LoVo (cell line): ENCODE results near the gene SDCCAG8.
"Not testable (repeated sequence)": the region's sequence is repeated elsewhere in the genome, so short reads cannot be mapped to it uniquely, and the experiment has no call there.

Source experiments
- DNase-seq: peaks from one replicate; pipeline ENCODE4 v3.0.0-alpha.2; 2016; ENCODE audit warnings: low spot score

SDCCAG8 gene

DNA sequence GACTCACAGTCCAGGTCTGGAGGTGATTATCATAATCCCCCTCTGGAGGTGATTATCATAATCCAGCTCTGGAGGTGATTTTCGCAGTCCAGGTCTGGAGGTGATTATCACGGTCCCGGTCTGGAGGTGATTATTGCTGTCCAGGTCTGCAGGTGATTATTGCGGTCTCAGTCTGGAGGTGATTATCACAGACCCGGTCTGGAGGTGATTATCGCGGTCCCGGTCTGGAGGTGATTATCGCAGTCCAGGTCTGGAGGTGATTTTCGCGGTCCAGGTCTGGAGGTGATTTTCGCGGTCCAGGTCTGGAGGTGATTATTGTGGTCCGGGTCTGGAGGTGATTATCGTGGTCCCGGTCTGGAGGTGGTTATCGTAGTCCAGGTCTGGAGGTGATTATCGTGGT lies 76.6 kb downstream of the SDCCAG8 start:
- no peak for DNase-seq

DNA sequence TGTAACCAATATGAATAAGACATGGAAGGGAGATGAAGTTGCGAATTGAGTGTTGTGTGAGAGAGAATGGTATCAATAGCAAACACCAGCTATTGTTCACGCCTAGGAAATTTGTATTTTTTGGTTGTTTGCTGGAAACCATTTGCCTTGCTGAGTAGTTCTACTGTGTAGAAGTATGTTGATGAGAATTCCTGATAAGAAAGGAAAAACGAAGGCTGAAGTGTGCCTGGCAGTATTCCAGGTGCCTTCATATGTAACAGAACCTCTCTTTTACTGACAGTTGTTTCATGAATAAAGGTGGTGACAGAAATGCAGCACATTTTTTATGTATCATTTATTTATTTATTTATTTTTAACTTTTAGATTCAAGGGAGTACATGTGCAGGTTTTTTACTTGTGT lies 79.5 kb downstream of the SDCCAG8 start:
- DNase-seq: no peak

DNA sequence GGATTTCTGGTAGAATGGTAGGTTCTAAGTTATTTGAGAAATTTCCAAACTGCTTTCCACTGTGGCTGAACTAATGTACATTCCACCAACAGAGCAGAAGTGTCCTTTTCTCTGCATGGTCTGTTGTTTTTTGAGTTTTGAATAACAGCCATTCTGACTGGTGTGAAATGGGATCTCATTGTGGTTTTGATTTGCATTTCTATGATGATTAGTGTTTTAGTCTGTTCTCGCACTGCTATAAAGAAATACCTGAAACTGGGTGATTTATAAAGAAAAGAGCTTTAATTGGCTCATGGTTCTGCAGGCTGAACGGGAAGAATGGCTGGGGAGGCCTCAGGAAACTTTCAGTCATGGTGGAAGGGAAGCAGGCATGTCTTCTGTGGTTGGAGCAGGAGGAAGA lies 80.3 kb downstream of the SDCCAG8 start:
- DNase-seq: no peak

DNA sequence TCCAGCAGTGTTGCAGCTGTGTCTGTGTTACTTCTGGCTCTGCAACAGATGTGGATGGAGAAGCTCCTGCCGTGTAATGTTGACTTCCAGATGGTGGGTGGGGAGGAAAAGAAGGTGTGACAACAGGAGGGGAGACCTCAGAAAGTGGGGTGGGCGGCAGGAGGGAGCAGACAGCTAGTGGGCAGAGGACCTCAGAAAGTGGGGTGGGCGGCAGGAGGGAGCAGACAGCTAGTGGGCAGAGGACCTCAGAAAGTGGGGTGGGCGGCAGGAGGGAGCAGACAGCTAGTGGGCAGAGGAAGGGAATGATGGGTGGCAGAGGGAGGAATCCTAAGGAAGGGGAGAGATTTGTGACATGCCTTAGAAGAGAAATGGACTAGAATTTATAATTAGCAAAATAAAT lies 83.0 kb downstream of the SDCCAG8 start:
- not testable (repeated sequence) for DNase-seq

DNA sequence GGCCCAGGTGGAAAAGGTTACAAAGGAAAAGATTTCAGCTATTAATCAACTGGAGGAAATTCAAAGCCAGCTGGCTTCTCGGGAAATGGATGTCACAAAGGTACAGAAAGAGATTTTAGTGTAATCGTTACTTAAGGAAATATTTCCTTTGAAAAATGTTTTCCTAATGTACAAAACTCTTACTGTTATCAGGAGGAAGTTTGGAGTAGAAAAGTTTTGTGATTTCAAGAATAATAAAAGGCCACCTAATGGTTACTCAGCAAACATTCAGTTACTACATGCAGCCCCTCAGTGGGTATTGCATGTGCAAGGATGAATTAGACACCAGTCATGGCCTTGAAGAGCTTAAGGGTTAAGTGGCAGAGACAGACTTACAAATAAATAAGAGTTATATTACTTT lies 85.2 kb downstream of the SDCCAG8 start:
- DNase-seq: no peak

DNA sequence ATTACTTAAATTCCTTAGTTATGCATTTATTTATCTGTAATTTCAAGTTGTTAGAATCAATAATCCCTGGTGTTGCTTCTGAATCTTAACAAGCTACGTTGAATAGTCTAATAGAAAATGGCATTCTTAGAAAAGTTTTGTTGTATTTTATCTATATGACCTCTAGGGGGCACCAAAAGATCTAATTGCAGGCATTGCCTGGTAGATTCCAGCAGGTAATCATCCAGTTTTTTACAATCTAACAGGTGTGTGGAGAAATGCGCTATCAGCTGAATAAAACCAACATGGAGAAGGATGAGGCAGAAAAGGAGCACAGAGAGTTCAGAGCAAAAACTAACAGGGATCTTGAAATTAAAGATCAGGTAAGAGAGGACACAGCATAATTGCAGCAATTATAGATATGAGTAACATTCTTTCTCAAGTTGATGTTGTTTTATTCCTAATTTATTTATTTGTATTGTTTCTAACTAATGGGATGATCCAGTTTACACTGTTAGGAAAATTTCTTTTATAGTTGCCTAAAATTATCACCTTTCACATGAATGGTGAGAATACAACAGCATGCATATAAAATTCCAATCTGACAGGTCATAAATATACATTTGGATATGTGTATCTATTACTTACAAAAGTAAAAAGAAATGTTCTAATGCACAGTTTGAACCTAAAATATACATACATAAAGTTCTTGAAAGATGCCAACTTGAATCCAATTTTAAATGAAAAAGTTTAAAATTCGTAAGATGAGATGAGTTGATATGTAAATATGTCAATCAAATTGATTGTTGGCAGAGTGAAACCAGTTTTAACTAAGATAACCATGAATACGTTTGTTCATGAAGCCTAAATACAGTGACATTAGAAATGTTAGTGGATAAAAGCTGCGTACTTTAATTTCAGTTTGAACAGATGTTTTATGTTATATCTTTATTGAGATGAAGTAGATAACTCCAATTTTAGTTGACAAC lies 88.4 kb downstream of the SDCCAG8 start:
- peak; percentile 63 for DNase-seq

DNA sequence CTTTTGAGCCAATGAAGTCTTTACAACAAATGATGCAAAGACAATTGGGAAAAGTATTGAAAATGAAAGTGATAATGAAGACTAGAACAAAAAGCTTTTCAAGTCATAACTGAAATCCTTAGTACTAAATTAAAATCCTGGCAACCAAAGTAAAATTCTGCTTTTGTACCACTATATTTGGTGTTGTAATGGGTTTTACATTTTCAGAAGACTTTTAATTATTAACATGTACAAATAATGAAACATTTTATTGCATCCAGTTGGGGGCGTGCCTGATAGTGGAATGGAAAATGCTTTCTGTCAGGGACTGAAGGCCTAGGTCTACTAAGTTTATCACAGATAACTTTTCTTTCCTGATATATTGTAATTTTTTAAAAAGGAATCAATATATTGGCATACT lies 89.4 kb downstream of the SDCCAG8 start:
- no peak for DNase-seq

DNA sequence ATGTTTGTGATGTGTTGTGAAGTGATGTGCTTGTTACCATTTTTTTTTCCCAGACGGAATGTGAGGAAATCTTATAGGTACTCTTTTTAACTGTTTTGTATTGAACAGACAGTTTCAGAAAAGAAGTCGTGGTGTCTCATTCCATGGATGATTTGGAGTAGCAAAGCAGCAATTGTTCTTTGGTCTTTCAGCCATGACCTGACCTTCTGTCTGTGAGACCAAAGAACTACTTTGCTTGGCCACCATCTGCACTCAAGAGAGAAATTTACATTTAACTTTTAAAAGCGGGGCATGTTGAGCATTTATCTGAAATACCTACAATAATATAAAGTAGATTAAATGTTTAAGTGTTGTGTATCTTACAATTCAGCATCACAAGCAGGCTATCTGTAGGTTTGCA lies 90.2 kb downstream of the SDCCAG8 start:
- DNase-seq: no peak

DNA sequence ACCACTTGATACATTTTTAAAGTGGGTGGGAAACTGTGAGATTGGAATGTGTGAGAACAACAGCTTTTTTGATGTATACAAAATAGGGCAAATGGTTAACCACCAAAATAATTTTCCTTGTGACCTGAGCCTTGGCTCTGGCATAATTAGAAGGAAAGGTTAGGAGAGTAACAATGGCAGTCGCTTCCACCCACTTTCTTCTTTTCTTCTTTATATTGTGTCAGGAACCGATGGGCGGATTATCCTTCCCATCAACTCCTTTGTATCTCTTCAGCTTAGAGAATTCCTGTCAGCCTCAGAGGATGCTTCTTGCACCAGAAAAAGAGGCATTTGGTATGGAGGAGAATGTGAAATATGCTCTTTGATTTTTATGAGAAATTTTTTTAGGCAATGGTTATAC lies 90.6 kb downstream of the SDCCAG8 start:
- no peak for DNase-seq

DNA sequence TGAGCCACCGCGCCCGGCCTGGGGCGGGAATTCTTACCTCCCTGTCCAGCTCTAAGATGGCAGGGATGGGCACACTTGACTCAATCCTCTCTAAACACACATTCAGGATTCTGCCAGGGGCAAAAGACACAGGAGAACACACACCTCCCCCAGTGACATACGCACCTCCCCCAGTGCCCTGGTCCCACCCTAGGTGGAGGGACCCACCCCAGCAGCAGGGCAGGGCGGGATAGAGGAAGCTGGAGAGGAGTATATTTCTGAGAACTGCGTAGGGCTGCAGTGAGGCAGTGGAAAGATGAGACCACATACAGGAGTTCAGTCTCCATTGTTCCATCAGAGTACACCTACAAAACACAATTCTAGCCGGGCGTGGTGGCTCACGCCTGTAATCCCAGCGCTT lies 92.5 kb downstream of the SDCCAG8 start:
- DNase-seq: no peak

DNA sequence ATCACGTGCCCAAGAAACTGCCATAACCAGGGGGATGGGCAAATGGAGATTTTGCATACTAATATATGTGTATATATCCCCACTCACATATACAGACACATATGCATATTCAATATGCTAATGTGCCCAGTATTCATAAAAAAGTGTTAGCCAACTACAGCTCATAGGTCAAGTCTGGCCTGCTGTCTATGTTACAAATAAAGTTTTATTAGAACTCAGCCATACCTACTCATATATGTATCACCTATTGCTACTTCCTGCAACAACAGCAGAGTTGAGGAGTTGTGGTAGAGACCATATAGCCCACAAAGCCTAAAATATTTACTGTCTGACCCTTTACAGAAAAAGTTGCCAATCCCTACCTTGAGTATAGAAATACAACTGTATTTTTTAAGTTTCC lies 93.3 kb downstream of the SDCCAG8 start:
- no peak for DNase-seq

DNA sequence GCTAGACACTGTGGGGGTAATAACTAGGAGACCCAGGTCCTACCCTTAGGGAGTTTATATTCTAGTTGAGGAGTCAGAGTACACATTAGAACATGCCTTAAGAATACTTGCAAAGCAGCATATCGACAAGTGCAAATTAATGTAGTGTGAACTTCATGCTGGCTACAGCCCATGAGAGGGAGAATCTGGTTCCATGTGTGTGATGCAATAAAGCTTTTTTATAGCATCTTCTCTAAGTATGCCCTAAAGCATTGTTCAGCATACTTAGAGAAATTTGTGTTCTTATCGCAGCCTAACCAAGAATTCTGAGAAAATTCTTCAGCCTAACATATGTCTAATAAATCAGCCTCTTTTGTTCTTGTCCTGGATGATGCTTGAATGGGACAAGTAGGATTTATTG lies 95.5 kb downstream of the SDCCAG8 start:
- DNase-seq: no peak

DNA sequence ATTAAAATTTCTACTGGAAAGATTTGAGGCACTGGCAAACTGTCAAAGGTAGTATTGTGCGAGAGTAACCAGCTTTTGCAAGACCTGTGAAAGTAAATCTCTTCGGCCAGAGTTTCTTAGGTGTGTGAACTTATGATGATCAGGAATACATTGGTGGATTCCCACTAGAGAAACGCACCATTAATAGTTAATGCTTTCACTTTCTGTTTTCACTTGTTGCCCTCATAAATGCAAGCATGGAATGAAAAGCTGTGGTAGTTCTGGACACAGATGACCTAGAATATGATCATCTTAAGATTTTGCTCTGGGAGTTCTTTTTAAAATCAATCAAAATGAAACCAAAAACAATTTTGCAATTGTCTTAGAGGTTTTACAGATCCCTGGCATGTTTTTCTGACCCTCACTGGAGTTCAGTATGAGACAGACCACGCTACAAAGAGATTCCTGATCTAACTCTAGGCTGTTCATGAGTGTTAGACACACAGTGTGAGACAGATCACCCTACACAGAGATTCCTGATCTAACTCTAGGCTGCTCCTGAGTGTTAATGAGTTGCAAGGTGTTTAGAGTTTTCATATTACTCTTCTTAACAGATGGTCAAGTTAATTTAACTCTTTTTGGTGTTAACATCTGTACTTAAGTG lies 98.8 kb downstream of the SDCCAG8 start:
- no peak for DNase-seq

DNA sequence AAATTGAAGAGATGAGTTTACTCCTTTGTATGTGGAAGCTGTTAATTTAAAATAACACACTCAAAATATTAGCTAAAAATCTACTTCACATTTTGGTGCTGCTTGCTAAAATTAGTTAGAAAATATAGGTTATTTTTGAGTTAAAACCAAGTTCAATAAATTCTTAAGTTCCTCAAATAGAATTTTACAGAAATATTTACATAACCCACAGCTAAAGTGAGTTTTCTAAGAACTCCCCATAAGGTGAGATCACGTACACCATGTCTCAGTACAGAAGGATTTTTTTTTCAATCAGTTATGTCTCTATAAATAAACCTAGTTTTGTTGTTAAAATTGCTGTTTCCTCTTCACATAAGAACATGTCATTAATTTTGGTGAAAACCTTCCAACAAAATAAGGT lies 108.0 kb downstream of the SDCCAG8 start:
- no peak for DNase-seq

DNA sequence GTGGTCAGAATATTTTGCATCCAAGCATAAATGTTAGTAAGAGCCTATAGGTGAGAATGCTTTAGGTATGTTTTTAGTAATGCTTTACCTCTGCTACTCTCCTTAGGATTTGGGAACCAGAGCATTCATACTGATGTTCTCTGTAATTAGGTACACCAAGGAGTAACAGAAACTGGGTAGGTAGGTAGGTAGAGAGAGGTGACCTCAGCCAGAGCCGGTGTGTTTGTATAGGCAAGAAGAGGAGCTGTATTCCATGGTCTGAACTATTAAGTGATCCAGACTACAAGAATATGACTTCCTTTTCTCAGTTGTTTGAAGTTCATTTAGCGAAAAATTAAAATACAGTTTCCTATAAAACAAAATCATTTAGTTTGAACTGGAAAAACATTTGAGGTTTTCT lies 108.5 kb downstream of the SDCCAG8 start:
- no peak for DNase-seq

DNA sequence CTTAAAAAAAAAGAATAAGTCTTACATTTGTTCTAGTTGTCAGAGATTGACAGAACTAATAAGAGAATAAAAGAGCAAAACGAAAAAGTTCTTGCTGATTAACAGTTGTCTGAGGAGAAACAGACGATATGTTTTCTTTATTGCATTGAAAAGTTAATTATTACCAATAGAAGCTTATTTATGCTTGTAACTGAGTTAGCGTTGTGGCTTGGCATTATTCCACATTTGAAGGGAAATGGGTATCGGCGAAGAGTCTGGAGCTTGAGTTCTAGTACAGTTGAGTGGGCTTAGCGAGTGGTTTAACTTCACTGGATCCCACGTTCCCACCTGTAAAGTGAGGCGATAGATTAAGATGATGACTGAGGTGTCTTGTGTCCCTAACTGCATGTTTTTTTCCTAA lies 109.0 kb downstream of the SDCCAG8 start:
- DNase-seq: peak; percentile 65

DNA sequence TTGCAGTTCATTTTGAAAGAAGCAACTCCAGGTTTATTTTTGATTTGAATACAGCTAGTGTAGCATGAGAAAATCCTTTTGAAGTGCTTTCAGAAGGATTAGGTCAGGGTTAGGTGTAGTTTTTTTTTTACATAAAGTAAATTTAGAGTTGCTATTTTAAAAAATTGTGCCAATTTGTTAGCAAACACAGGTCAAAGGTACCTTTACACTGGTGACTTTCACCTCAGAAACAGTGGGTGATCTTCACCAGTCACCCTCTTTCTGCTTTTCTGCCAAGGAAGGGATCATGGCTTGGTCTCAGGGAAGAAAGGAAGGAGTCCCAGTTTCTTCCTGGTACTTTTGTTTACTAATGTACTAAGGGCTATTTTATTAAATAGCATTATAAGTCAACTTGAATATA lies 111.5 kb downstream of the SDCCAG8 start:
- DNase-seq: no peak

DNA sequence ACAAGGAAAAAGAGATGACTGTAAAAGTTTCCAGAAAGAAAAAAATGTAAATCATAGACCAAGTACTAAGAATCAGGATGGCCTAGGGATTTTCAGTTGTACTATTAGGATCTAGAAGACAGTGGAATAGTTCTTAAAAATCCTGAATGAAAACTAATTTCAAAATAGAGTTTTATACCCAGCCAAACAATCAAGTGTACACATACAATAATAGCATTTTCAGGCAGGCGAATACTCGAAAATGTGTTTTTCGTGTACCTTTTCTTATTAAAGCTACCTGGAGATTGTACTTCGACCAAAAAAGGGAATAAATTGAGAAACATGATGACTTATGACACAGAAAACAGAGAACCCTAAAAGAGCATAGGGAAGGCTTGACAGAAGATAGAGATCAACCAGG lies 118.6 kb downstream of the SDCCAG8 start:
- no peak for DNase-seq

DNA sequence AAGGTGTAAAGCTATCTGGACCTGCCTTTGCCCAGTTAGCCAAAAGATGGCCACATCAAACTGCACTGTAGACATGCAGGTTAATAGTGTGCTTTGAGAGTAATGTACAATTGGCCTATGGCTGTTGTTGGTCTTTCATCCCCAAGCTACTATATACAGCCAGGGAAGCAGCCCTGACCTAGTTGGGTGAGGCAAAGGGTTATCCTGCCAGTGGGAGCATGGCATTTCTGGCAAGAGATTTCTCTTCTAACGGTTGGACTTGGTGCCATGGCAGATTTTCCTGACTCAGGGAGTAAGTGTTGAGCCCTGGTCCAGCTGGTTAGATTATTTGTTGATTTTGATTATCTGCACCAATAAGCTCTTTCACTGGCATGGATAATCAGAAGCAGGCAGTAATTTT lies 119.8 kb downstream of the SDCCAG8 start:
- DNase-seq: no peak

DNA sequence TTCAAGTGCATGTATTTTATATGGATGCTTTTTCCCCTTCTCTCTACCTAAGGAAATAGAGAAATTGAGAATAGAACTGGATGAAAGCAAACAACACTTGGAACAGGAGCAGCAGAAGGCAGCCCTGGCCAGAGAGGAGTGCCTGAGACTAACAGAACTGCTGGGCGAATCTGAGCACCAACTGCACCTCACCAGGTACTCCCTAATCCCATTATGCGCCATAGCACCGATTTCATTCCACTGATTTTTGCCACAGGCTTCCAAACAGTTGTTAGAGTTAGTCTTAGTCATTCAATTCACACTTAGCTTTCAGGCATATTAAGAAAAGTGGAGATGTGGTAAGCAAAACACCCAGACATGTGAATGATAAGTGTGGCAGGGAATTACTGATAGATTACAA lies 122.8 kb downstream of the SDCCAG8 start:
- DNase-seq: no peak

DNA sequence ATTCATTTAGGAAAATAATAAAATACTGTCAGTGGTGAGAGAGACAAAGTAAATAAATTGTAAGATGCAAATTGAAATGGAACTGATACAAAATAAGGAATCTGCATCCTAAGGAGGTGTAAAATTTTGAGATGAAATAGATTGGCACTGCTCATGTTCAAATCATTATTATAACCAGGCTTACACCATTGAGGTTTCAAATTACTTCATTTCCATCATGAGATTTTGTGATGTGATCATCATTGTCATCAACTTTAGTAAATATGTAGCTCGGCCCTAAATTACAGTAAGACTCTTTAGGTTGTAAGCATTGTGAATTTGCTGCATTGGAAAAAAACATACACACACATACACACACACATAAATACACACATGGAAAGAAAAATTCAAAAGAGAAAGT lies 123.4 kb downstream of the SDCCAG8 start:
- no peak for DNase-seq

DNA sequence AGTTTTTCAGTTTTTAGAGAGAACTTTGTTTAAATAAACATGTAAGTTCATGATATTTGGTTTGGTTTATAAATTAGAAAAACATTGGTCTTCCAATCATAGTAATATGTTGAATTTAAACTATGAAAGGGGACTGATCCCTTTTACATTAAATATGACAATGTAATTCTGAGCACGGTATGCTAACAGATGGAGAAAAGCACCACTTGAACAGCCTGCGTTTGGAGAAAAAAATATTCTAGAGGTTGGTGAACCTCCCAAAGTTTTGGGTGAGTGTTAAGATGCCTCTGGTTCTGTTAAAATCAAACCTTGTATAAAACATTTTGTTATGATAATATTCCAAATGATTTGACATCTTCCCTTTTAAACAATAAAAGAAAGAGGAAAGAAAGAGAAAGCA lies 123.9 kb downstream of the SDCCAG8 start:
- no peak for DNase-seq

DNA sequence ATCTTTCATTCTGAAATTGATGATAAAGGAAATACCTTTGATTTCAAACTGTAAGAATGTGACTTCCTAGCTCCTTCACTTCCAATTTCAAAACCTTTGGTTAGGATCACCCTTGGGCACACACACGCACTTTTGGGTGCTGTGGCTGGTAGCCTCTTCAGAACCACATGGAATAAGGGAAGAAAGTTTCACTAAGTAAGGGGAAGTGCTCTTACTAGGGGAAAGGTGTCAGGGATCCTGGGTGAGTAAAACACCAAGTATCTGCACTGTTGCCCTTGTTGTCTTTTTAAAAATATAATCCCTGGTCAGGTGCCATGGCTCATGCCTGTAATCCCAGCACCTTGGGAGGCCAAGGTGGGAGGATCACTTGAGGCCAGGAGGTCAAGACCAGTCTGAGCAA lies 132.4 kb downstream of the SDCCAG8 start:
- no peak for DNase-seq
